Skeletal muscle cell (primary cell): ENCODE data around the gene C2orf74.

ENCODE experiments used
- DNase-seq: peaks from one replicate; pipeline ENCODE4 v3.0.0-alpha.2; 2010; ENCODE audit warnings: low read depth
- H3K4me3 ChIP-seq: 2 replicates; pipeline ENCODE4 v1.5.1; 2011; ENCODE audit warnings: low read depth, mild to moderate bottlenecking, control low read depth, low read length, moderate library complexity

Gene C2orf74

DNA sequence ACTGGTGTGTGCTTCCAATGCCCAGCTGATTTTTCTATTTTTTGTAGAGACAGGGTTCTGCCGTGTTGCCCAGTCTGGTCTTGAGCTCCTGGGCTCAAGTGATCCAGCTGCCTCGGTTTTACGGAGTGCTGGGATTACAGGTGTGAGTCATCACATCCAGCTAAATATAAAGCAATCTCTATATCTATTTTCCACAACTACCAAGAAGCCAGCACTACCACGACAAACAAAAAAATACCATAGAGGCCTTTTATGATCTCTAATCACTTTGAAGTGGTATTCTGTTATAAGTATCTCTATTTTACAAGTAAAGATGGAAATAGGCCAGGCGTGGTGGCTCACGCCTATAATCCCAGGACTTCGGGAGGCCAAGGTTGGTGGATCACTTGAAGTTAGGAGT is 34.7 kb downstream of the C2orf74 start:
- no peak overlapping the region for H3K4me3 ChIP-seq
- DNase-seq, result no peak

DNA sequence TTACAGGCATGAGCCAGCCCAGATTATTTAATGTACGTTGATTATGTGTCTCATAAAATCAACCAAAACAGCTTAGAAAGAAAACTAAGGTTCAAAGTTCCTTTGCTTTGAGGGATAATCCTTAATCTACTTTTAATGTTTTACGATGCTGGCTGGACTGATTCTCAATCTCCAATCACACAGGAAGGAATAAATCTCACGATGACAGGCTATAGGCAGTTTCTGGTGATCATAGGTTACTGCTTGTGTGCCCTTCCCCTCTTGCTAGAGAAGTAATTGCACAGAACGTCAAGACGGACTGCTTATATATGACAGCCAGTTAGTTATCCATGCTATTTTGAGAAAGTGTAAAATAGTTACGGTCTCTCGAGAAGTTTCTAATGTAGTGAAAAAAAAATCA is 43.1 kb downstream of the C2orf74 start:
- DNase-seq, result no peak

DNA sequence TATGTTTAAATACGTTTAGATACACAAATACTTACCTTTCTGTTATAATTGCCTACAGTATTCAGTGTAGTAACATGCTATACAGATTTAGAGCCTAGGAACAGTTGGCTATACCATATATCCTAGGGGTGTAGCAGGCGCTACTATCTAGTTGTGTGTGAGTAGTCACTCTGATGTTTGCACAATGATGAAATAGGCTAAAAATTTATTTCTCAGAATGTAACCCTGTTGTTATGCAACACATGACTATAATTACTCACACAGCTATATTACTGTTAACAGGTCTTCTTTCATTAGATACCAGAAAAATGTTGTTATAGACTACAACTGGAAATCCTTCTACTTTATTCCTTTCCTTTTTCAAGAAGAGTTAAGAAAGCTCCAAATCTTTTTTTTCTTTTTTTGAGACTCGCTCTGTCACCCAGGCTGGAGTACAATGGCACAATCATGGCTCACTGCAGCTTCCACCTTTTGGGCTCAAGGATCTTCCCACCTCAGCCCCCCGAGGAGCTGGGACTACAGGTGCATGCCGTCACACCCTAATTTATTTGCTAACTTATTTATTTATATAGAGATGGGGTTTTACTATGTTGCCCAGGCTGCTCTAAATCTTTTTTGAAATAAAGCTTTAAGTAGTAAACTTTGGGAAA is 48.5 kb downstream of the C2orf74 start:
- H3K4me3 ChIP-seq, result no peak overlapping the region
- peak; percentile 65 for DNase-seq

More for the DNA sequence above, 43.1 kb downstream of the C2orf74 start:
- no peak overlapping the region for H3K4me3 ChIP-seq

DNA sequence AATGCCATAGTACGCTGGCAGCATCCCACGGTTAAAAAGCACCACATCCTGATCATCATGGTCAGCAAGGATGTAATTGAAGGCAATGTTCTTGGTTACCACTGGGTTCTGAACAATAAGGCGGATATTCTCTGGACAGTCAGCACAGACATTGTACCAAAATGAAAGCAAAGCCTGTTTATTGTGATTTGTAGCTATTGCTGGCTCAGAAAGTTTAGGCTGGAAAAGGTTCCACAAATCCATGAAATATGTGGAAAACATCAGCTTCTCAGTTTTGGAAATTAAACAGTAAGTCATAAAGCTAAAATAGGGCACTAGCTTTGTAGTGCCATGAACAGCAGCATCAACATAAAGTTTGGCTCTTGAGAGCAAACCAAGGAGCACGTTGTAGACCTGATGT is 52.2 kb downstream of the C2orf74 start:
- no peak for DNase-seq
- H3K4me3 ChIP-seq, result no peak overlapping the region
